ENCODE results near the gene PRKG2. TPM values are rescaled to one million over a fixed set of nuclear protein-coding genes. Genes with fewer than 3 reads are reported as not detected.

The PRKG2 gene
- total RNA-seq, 1 experiment from 2014 or later, result 0.59 TPM

- intact Hi-C loops (cut with micrococcal nuclease; ENCODE audit: unreplicated experiment), result no loop called here
- no peaks in the 10 kb centered on the region for H3K36me3 ChIP-seq (ENCODE audit: control insufficient read depth, insufficient read depth, low read length)
- in situ Hi-C loops (cut with HindIII; ENCODE audit: low pct_unique_long_range_greater_than_20kb, low sequenced_read_pairs), result no loop called here
- H3K27ac ChIP-seq (ENCODE audit: low read length), result no peak overlapping the region
- ATAC-seq (no peak), DNase-seq (ENCODE audit: low read depth, low spot score) (no peak)
- no peaks in the 10 kb centered on the region for H3K9me3 ChIP-seq (ENCODE audit: control insufficient read depth, insufficient read depth, low read depth, low read length)
- no peaks in the 10 kb centered on the region for H3K4me1 ChIP-seq (ENCODE audit: control insufficient read depth, insufficient read depth, low read length)
- BruUV-seq (replicated peaks), result no TSS peak
- ChIA-PET POLR2A (no interaction called here), CTCF (no interaction called here)
- no peak overlapping the region for H3K4me3 ChIP-seq (ENCODE audit: low read depth in 2 of 2, low read length in 2 of 2)
- H3K27me3 ChIP-seq (ENCODE audit: control insufficient read depth, insufficient read depth, low read length), result no peaks in the 10 kb centered on the region
- no peak for TF ChIP-seq TCF7L2 (IDR thresholded peaks at IDR 0.05; ENCODE audit: low read depth, low read length)
- no peak for TF ChIP-seq REST (IDR thresholded peaks at IDR 0.05; ENCODE audit: insufficient read depth in 1 of 2, low read depth in 2 of 2, low read length in 1 of 2)
- no peak for TF ChIP-seq POLR2AphosphoS5 (IDR thresholded peaks at IDR 0.05; ENCODE audit: low read depth, low read length)
- no peak for TF ChIP-seq CTCF (IDR thresholded peaks at IDR 0.05)
- no peak for TF ChIP-seq SIN3A (IDR thresholded peaks at IDR 0.05; ENCODE audit: borderline replicate concordance, insufficient read depth, low read depth, low read length)
Measured at GRCh38 chr4:81148576-81148975, 66.4 kb downstream of the PRKG2 start.

GRCh38 chr4:81146466-81146865 is 68.6 kb downstream of the PRKG2 start:
- intact Hi-C loops (cut with micrococcal nuclease; ENCODE audit: unreplicated experiment) (no loop called here), in situ Hi-C loops (cut with HindIII; ENCODE audit: low pct_unique_long_range_greater_than_20kb, low sequenced_read_pairs) (no loop called here)
- Histone ChIP-seq H3K27me3 (ENCODE audit: control insufficient read depth, insufficient read depth, low read length) (no peaks in the 10 kb centered on the region), H3K27ac (ENCODE audit: low read length) (no peak overlapping the region), H3K4me1 (ENCODE audit: control insufficient read depth, insufficient read depth, low read length) (no peaks in the 10 kb centered on the region), H3K4me3 (ENCODE audit: low read depth in 2 of 2, low read length in 2 of 2) (no peak overlapping the region), H3K36me3 (ENCODE audit: control insufficient read depth, insufficient read depth, low read length) (no peaks in the 10 kb centered on the region), H3K9me3 (ENCODE audit: control insufficient read depth, insufficient read depth, low read depth, low read length) (no peaks in the 10 kb centered on the region)
- TF ChIP-seq SIN3A (IDR thresholded peaks at IDR 0.05; ENCODE audit: borderline replicate concordance, insufficient read depth, low read depth, low read length) (no peak), REST (IDR thresholded peaks at IDR 0.05; ENCODE audit: insufficient read depth in 1 of 2, low read depth in 2 of 2, low read length in 1 of 2) (no peak), TCF7L2 (IDR thresholded peaks at IDR 0.05; ENCODE audit: low read depth, low read length) (no peak), POLR2AphosphoS5 (IDR thresholded peaks at IDR 0.05; ENCODE audit: low read depth, low read length) (no peak), CTCF (IDR thresholded peaks at IDR 0.05) (no peak)
- DNase-seq (ENCODE audit: low read depth, low spot score) (no peak), ATAC-seq (no peak)
- BruUV-seq (replicated peaks), result no TSS peak
- ChIA-PET POLR2A (no interaction called here), CTCF (no interaction called here)
